Medulla oblongata (tissue), 1 donor: ENCODE data around the gene COL4A4.
A peak's percentile ranks its signal among the peaks of the same experiment; 100 is the strongest.
"Not testable (repeated sequence)": the region's sequence is repeated elsewhere in the genome, so short reads cannot be mapped to it uniquely, and the experiment has no call there.

Experiments used
- DNase-seq: peaks from one replicate; pipeline ENCODE4 v3.0.0-alpha.2; 2015; ENCODE audit errors: extremely low spot score

COL4A4 gene

GRCh38 chr2:227163998-227164762, at the start of gene COL4A4, which contains the start of gene COL4A3:
Gene COL4A4, minus strand, starts transcription at chr2:227164205. Its CDS starts 16,722 bp downstream, at chr2:227147483.
Gene COL4A3, plus strand, starts transcription at chr2:227164624. Its CDS starts 103 bp downstream, at chr2:227164727.
- no peak for DNase-seq

DNA sequence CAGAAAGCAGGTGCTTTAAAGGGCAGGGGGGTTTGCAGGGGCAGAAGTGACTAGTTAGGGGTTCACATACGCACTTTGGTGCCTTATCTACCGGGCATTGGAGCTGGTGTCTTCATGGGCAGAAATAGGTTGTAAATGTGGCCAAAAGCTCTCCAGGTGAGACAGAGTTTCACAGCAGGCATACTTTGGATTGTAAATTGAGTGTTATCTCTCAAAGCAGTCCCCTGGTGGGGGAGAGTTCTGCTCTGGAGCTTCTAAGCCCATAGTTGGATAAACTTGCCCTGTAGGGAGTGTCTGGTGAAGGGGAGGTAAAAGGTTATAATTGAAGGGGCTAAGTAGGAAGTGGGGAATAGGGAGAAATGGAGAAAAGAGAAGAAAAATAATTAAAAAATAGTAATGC, 43.6 kb upstream of the COL4A4 start:
- DNase-seq = no peak

DNA sequence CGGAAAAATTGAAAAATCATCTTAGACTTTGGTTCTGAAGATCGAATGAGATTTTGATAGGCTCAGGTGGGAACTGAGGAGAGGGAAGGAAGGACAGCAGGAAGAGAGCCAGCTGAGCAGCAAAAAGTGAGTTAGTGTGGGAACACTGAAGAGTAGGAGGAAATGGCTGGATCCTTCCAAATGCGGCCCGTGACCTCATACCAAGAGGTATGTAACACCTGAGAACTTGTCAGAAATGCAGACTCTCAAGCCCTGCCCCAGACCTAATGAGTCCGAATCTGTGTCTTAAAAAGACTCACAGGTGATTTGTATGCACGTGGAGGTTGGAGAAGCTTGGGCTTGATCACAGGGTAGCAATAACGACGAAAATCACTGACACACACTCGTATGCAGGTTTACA, 42.4 kb upstream of the COL4A4 start:
- DNase-seq = no peak

GRCh38 chr2:227205701-227206100, 41.7 kb upstream of the COL4A4 start:
- DNase-seq = no peak

DNA sequence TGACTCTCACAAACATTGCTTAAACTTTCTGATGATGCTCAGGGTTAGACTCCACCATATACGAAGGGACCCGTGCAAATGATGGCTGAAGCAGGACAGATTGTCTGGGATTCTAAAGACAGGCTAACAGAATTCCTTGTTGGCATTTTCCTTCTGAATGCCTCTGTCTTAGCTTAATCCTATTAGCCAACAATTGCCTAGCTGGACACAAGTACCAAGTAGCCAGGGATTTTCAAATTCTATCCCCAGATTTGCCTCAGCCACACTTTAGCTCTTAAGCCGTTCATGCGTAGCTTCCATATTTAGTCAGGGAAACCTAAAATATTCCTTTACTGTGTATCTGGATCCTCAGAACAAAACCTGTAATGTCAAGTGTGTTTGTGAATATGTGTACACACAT, 40.4 kb upstream of the COL4A4 start:
- no peak for DNase-seq

DNA sequence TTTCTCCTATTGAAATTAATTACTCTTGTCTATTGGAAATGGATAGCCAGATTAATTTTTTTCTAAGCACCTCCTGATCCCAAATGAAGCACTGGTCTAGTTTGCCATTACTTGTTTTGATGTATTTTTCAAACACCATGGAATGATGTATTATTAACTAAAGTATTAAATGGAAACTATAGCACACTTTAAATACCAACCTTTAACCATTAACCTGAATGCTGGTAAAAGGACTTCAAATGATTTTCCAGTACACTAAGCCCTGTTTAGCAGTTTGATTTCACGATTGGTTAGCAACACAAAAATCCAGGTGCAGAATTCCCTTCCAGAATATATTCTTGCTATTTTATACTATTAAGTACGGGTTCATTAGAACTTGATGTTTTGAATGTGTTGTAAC, 37.8 kb upstream of the COL4A4 start:
- no peak for DNase-seq

- no peak for DNase-seq
Observed at GRCh38 chr2:227198866-227199265, 34.9 kb upstream of the COL4A4 start.

- no peak for DNase-seq
Observed at GRCh38 chr2:227194219-227194618, 30.2 kb upstream of the COL4A4 start.

- no peak for DNase-seq
Observed at GRCh38 chr2:227192491-227192890, 28.5 kb upstream of the COL4A4 start.

DNA sequence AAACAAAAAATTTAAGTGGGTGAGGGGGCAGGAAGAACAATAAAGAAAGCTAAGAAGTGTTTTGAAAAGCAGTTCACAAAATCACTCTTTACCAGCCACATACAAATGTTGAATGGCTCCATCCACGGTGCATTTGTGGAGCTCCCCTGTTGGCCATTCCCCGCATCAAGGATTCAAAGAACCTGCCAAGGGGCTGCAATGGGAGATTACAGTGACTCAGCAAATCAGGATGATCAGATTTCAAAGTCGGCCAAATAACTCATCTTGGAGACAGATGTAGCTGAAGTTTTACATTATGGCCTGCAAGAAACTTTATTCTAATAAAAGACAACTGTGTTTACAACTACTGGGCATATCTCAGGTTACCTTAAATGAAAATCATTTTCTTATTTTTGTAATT, 27.4 kb upstream of the COL4A4 start:
- no peak for DNase-seq

GRCh38 chr2:227188292-227188691, 24.3 kb upstream of the COL4A4 start:
- no peak for DNase-seq

DNA sequence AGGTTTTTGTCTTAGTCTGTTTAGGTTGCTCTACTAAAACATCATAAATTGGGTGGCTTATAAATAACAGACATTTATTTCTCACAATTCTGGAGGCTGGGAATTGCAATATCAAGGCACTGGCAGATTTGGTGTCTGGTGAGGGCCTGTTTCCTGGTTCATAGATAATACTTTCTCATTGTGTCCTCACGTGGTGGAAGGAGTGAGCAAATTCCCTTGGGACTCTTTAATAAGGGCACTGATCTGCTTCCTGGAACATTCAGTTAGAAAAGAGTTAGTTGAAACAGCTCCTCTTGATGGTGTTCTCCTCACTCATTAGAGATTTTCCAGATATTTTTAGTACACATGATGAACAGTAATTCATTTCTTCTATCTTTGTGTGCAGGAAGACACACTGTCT, 22.7 kb upstream of the COL4A4 start:
- DNase-seq = no peak

DNA sequence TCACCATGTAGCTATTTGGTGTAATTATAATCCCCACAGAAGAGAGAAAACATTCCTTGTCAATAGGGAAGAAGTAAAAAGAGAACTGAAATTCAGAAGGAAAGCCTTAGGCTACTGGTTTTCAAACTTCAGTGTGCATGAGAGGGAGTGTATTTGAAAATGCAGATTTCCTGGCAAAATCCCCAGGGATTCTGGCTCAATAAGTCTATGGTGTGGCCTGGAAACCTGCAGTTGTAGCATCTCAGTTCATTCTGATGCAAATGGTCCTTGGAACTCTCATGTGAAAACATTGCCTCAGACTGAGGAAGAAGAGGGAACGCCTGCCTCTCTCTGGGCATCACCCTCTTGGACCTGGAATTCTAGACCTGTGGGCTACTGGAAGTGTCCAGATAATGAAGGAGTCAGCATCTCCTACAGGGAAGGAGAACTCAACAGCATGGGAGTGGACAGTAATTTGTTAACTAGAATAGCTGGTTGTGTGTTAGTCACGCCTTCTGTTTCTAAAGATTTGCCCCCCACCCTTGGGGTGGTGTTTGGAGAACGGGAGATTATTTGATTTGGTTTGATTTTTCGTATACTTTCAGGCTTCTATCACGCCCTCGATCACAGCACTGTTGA, 21.7 kb upstream of the COL4A4 start:
- no peak for DNase-seq

GRCh38 chr2:227183657-227184367, 19.8 kb upstream of the COL4A4 start:
- DNase-seq = no peak

DNA sequence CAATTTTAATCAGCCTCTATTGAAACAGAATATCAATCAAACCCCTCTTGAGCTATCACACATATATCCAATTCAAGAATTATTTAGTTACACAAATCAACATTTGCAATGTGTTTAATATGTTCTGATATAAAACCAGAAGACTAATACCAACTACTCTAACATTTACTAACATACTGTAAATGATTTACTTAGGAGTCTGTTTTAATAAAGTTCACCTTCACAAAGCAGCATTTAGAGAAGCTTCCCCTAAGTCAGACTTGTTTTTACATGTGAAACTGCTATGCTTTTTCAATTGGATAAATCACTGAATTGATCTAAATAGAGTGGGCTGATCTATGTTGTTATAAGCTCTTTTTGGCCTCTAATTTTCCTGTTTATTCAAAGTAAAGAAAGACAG, 18.8 kb upstream of the COL4A4 start:
- DNase-seq = no peak

GRCh38 chr2:227180770-227181169, 16.8 kb upstream of the COL4A4 start:
- no peak for DNase-seq

GRCh38 chr2:227179988-227180685, 16.1 kb upstream of the COL4A4 start:
- DNase-seq = peak; percentile 67

DNA sequence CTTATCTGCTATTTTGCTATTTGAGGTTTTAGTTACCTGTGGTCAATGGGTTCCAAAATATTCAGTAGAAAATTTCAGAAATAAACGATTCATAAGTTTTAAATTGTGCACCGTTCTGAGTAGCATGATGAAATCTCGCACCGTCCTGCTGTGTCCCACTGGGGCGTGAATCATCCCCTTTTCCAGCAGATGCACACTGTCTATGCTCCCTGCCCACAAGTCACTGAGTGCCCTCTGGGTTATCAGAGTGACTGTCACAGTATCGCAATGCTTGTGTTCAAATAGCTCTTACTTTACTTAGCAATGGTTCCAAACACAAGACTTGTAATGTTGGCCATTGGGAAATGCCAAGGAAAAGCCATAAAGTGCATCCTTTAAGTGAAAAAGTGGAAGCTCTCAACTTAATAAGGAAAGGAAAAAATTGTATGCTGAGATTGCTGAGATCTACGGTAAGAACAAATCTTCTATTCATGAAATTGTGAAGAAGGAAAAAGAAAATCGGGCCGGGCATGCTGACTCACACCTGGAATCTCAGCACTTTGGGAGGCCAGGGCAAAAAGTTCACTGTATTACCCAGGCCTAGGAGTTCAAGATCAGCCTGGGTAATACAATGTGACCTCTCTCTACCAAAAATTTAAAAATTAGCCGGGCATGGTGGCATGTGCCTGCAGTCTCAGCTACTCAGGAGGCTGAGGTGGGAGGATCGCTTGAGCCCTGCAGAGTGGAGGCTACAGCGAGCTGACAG, 13.8 kb upstream of the COL4A4 start:
- no peak for DNase-seq

DNA sequence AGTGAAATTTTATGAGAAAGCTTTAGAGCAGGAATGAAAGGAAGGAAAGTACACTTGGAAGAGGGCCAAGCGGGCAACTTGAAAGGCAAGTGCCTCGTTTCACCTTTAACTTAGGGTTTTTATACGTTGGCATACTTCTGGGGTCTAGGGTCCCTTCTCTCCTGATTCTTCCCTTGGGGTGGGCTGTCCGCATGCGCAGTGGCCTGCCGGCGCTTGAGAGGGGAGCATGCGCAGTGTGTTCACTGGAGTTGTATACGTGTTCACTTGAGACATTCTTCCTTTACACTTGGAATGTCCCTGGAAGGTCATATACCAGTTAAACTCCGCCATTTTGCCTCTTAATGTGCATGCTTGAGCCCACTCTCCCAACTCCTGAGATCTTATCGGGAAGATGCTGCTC, 7.8 kb upstream of the COL4A4 start:
- DNase-seq = not testable (repeated sequence)

DNA sequence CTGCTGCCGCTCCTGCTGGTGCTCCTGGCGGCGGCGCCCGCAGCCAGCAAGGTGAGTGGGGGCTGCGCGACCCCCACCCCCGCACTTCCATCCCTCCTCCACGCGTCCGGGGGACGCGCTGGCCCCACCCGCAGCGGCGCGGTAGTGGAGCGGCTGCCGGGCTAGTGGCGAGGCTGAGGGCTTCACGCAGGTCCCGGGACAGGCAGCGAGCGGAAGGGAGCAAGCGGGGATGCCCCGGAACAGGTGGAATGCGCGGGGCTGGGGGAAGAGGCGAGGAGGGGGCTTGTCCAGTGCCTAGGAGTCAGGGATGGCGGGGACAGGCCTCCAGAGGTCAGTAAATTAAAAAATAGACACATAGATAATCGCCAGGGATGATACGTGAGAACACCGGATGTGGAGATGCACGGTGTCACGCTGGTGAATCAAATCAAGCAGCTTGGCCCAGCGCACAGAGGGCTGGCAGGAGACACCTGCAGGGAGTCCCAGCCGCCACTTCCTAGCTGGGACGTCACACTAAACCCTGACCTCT, 822 bp upstream of the COL4A4 start:
- DNase-seq = no peak

GRCh38 chr2:227163485-227163997, 464 bp downstream of the COL4A4 start:
- no peak for DNase-seq
